Head of caudate nucleus (tissue), 42 donors: ENCODE results near the gene PVR.

Experiments
- DNase-seq, 42 donors: peaks; one replicate each; pipeline versions ENCODE4 v3.0.0 to v3.0.0-alpha.2; 2020 to 2021; ENCODE audit warnings: mixed read lengths in 7 of 42
- intact Hi-C: fragments of 100-400 bp; cut with DNase I; formaldehyde crosslinking; loops from one replicate; pipeline ENCODE4 v1.15.0; 2022

Gene PVR

GRCh38 chr19:44687888-44688287 lies 44.2 kb downstream of the PVR start:
- intact Hi-C loops, result no loop called here
- no peak for DNase-seq

- peak; percentile 25 to 86 (median 68) for DNase-seq
- intact Hi-C loops, result no loop called here
These were observed 45.8 kb downstream of the PVR start for GRCh38 chr19:44689290-44690130.

GRCh38 chr19:44690131-44690440 lies 46.4 kb downstream of the PVR start:
- intact Hi-C loops, result no loop called here

GRCh38 chr19:44692379-44692721 lies 48.6 kb downstream of the PVR start:
- DNase-seq, result no peak
- intact Hi-C loops, result no loop called here

More at GRCh38 chr19:44690131-44690440, 46.4 kb downstream of the PVR start:
- DNase-seq, result no peak

- intact Hi-C loops, result no loop called here
- no peak for DNase-seq
These were observed 50.5 kb downstream of the PVR start for GRCh38 chr19:44694184-44694579.

GRCh38 chr19:44696939-44697669 lies 53.4 kb downstream of the PVR start:
- intact Hi-C loops, result no loop called here
- no peak for DNase-seq

- intact Hi-C loops, result no loop called here
- DNase-seq, result no peak
These were observed 53.9 kb downstream of the PVR start for GRCh38 chr19:44697670-44698034.

GRCh38 chr19:44698492-44699201 lies 54.9 kb downstream of the PVR start, which contains the start of gene CEACAM16:
CEACAM16 (plus strand) TSS chr19:44699151; CDS start chr19:44701457, 2,306 bp downstream.
- no peak for DNase-seq
- intact Hi-C loops, result no loop called here

GRCh38 chr19:44700547-44700946 lies 56.8 kb downstream of the PVR start:
- DNase-seq, result no peak
- intact Hi-C loops, result no loop called here

- intact Hi-C loops, result no loop called here
- no peak for DNase-seq
These were observed 57.5 kb downstream of the PVR start for GRCh38 chr19:44701228-44701627.

- DNase-seq, result no peak
- intact Hi-C loops, result no loop called here
These were observed 59.0 kb downstream of the PVR start for GRCh38 chr19:44702551-44703176.

- DNase-seq, result no peak
- intact Hi-C loops, result no loop called here
These were observed 59.8 kb downstream of the PVR start for GRCh38 chr19:44703336-44704078.

GRCh38 chr19:44704982-44705381 lies 61.3 kb downstream of the PVR start:
- intact Hi-C loops, result no loop called here
- no peak for DNase-seq

- intact Hi-C loops, result no loop called here
These were observed 61.8 kb downstream of the PVR start for GRCh38 chr19:44705502-44706010.

GRCh38 chr19:44706506-44707236 lies 63.0 kb downstream of the PVR start:
- intact Hi-C loops, result no loop called here
- DNase-seq, result no peak

More at GRCh38 chr19:44705502-44706010, 61.8 kb downstream of the PVR start:
- DNase-seq, result no peak

- no peak for DNase-seq
- intact Hi-C loops, result no loop called here
These were observed 64.1 kb downstream of the PVR start for GRCh38 chr19:44707794-44708193.

GRCh38 chr19:44708940-44709339 lies 65.2 kb downstream of the PVR start:
- intact Hi-C loops, result no loop called here
- DNase-seq, result no peak
